Sigmoid colon (tissue), 7 donors: ENCODE results near the gene SEPTIN7. TPM values are rescaled to one million over a fixed set of nuclear protein-coding genes. Genes with fewer than 3 reads are reported as not detected.

Experiments used
- DNase-seq: peaks from one replicate; pipeline ENCODE4 v3.0.0-alpha.2; 2019
- H3K27ac ChIP-seq, 4 donors: fragments of 200-600 bp; sonication (generic); one replicate each; pipeline ENCODE4 v1.5.1; 2016 to 2019; ENCODE audit warnings: mild to moderate bottlenecking in 1 of 4
- H3K27me3 ChIP-seq, 3 donors: fragments of 200-600 bp; sonication (generic); one replicate each; pipeline ENCODE4 v1.5.1; 2019; ENCODE audit warnings: mild to moderate bottlenecking in 1 of 3
- H3K36me3 ChIP-seq, 4 donors: fragments of 200-600 bp; sonication (generic); one replicate each; pipeline ENCODE4 v1.5.1; 2016 to 2019
- H3K4me1 ChIP-seq, 4 donors: fragments of 200-600 bp; sonication (generic); one replicate each; pipeline ENCODE4 v1.5.1; 2017 to 2019
- H3K4me3 ChIP-seq, 4 donors: fragments of 200-600 bp; sonication (generic); one replicate each; pipeline ENCODE4 v1.5.1; 2017 to 2019; ENCODE audit warnings: mild to moderate bottlenecking in 2 of 4, moderate library complexity in 1 of 4
- H3K9me3 ChIP-seq, 4 donors: fragments of 200-600 bp in 3 of 4; sonication (generic) in 3 of 4; one replicate each; pipeline versions ENCODE4 v1.5.1 to v1.6.1; 2013 to 2019
- EP300 ChIP-seq, 4 donors: sonication (generic); formaldehyde crosslinking; IDR thresholded peaks; one replicate each; pipeline ENCODE4 v1.6.1; 2017; ENCODE audit warnings: antibody characterized with exemption in 4 of 4
- POLR2A ChIP-seq, 2 donors: fragments of 450-650 bp; IDR thresholded peaks; one replicate each; pipeline ENCODE4 v1.6.1; 2016; ENCODE audit warnings: antibody characterized with exemption in 2 of 2, mild to moderate bottlenecking in 2 of 2, moderate library complexity in 2 of 2
- POLR2AphosphoS5 ChIP-seq, 4 donors: sonication (generic); formaldehyde crosslinking; IDR thresholded peaks; one replicate each; pipeline ENCODE4 v1.6.1; 2017; ENCODE audit warnings: antibody characterized with exemption in 4 of 4
- whole genome bisulfite sequencing, 2 donors: extraction: QIAGEN DNeasy Blood & Tissue Kit; methylation state at CpG; one replicate each; pipeline ENCODE4 v1.1.7; 2013; 5-methylcytosine and 5-hydroxymethylcytosine counted together
- intact Hi-C: fragments of 100-400 bp; cut with DNase I; formaldehyde crosslinking; loops from one replicate; pipeline ENCODE4 v1.15.1; 2023
- polyA plus RNA-seq, 3 donors: library from polyadenylated mRNA; stranded (reverse); fragments of 200-250 nt; gene quantifications; one replicate each; pipeline ENCODE4 v1.2.3, GENCODE V29; 2013
- total RNA-seq, 4 donors: library from RNA; depleted of rRNA; stranded (reverse); fragments of >200 nt; gene quantifications; one replicate each; pipeline ENCODE4 v1.1.0, GENCODE V29; 2016
- TF ChIP-seq, protein P1 (sequence below), 4 experiments: fragments of 450-650 bp in 3 of 4; fragments of 200-600 bp in 1 of 4; IDR thresholded peaks; one replicate each; pipeline ENCODE4 v1.5.1; 2016 to 2019; ENCODE audit warnings: antibody characterized with exemption in 4 of 4, mild to moderate bottlenecking in 3 of 4, moderate library complexity in 2 of 4
- donor health status: healthy with polysubstance abuse.
- donor health status: Bipolar disorder and iron deficiency.
- donor health status: healthy.

Gene SEPTIN7
- total and polyA plus RNA-seq, 7 donors: 112 to 330 (median 256) TPM

DNA sequence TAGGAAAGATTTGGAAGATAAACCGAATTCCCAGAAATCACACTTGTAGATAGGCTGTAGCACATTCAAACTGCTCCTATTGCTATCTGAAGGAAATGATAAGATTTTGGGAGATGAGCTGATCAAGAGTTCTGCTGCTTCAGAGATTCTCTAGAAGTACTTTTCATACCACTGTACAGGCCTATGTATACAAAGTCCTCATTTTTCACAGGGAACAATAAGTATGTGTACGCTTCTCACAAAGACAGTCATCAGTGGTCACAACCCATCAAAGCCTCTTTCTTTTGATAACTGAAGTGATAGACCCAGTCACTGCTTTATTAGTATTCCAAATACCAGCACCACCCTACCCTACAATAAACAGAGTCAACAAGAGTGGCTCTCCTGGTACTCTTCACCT lies 15.6 kb upstream of the SEPTIN7 start:
- Histone ChIP-seq H3K9me3 (no peaks in the 10 kb centered on the region), H3K27me3 (no peaks in the 10 kb centered on the region), H3K4me1 (no peaks in the 10 kb centered on the region), H3K36me3 (no peaks in the 10 kb centered on the region), H3K4me3 (no peak overlapping the region), H3K27ac (no peak overlapping the region)
- TF ChIP-seq EP300 (IDR thresholded peaks at IDR 0.05) (no peak), POLR2AphosphoS5 (IDR thresholded peaks at IDR 0.05) (no peak), POLR2A (IDR thresholded peaks at IDR 0.05) (no peak)
- TF ChIP-seq, protein P1, sequence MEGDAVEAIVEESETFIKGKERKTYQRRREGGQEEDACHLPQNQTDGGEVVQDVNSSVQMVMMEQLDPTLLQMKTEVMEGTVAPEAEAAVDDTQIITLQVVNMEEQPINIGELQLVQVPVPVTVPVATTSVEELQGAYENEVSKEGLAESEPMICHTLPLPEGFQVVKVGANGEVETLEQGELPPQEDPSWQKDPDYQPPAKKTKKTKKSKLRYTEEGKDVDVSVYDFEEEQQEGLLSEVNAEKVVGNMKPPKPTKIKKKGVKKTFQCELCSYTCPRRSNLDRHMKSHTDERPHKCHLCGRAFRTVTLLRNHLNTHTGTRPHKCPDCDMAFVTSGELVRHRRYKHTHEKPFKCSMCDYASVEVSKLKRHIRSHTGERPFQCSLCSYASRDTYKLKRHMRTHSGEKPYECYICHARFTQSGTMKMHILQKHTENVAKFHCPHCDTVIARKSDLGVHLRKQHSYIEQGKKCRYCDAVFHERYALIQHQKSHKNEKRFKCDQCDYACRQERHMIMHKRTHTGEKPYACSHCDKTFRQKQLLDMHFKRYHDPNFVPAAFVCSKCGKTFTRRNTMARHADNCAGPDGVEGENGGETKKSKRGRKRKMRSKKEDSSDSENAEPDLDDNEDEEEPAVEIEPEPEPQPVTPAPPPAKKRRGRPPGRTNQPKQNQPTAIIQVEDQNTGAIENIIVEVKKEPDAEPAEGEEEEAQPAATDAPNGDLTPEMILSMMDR (IDR thresholded peaks at IDR 0.05): no peak
- WGBS, 2 donors: 95 to 97% methylated on average over 2 of the region's 2 CpGs
- intact Hi-C loops: no loop called here
- no peak for DNase-seq

DNA sequence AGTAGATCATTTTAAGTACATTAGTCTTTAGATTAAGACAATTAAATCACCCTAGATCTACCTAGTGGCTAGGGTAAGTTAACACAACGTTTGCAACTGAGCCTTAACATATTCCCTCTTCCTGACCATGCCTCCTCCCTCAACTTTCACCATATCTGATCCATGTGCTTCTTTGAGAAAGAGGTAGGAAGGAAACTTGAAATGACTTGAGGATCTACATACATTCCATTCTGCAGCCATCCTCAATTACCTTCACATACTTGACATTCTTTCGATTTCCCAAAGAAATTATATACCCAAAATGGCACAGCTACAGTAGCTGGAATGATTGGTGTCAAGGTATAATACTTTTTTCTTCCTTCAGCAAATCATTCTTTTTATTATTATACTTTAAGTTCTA lies 12.9 kb upstream of the SEPTIN7 start:
- DNase-seq: no peak
- WGBS, 2 donors: 62 to 67% methylated on average over 2 of the region's 2 CpGs

DNA sequence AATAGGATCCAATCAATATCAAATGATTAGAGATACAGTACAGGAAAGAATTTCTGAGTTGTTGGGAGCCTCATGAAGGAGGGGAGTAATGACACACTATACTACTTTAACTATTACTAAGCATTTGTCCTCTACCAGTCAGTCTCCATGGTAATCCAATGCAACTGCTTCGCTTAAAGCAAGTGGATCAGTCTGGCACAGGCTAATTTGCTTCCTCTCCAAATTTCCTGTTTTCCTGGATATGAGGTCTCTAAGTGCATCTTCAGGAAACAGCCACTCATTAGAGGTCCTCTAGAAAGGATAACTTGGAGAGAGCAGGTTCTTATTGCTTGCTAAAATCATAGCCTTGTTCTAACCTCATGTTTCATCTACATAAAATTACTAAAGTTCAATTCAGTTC lies 8.4 kb upstream of the SEPTIN7 start:
- no peak for DNase-seq
- Histone ChIP-seq H3K36me3 (no peaks in the 10 kb centered on the region), H3K27ac (no peak overlapping the region), H3K4me3 (no peak overlapping the region), H3K9me3 (no peaks in the 10 kb centered on the region), H3K4me1 (peaks cover 0 to 4% (median 0%) of the 10 kb centered on the region in 4 donors), H3K27me3 (no peaks in the 10 kb centered on the region)
- intact Hi-C loops: no loop called here
- WGBS, 2 donors: 92% methylated on average over 1 of the region's 1 CpG
- TF ChIP-seq, protein P1 (IDR thresholded peaks at IDR 0.05): no peak
- no peak for TF ChIP-seq EP300 (IDR thresholded peaks at IDR 0.05)

More for the DNA sequence above, 12.9 kb upstream of the SEPTIN7 start:
- no peaks in the 10 kb centered on the region for H3K9me3 ChIP-seq
- H3K27me3 ChIP-seq: no peaks in the 10 kb centered on the region
- H3K4me3 ChIP-seq: no peak overlapping the region
- intact Hi-C loops: no loop called here
- H3K36me3 ChIP-seq: no peaks in the 10 kb centered on the region
- TF ChIP-seq EP300 (IDR thresholded peaks at IDR 0.05) (no peak), POLR2A (IDR thresholded peaks at IDR 0.05) (no peak)
- H3K27ac ChIP-seq: no peak overlapping the region
- H3K4me1 ChIP-seq: no peaks in the 10 kb centered on the region

DNA sequence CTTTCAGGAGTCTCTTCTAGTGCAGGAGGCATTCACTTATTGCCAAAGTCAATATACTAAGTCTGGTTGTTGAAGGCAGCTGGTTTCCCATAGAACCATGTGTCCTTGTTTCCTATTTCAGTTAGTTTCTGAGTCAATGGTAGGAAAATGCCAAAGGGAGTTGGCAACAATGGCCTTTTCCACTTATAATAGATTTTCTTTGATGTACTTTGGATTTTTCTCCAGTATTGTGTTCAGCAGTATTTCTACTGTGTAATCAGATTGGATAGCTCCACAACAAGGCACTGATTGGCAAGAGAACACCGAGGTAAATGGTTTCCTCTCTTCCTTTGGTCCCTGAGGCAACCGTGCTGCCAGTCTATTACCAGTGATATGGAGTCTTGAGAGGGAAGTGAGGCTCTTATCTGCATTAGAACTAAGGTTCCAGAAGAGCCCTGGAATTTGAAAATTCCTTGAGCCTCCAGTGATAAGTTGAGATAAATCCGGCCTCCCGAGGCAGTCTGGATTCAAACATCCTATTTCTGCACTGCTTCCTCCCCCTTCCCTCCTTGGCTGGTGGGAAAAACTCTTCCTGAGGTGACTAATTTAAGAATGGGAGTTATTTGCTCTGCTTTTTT lies 7.9 kb upstream of the SEPTIN7 start:
- intact Hi-C loops: no loop called here
- Histone ChIP-seq H3K4me3 (no peak overlapping the region), H3K9me3 (no peaks in the 10 kb centered on the region), H3K27ac (peak overlapping the region in 1 of 4 donors; percentile 20), H3K4me1 (peaks cover 0 to 4% (median 0%) of the 10 kb centered on the region in 4 donors), H3K27me3 (no peaks in the 10 kb centered on the region), H3K36me3 (no peaks in the 10 kb centered on the region)
- no peak for DNase-seq
- WGBS, 2 donors: 78 to 81% methylated on average over 4 of the region's 4 CpGs
- TF ChIP-seq, protein P1 (IDR thresholded peaks at IDR 0.05): no peak
- TF ChIP-seq EP300 (IDR thresholded peaks at IDR 0.05) (no peak), POLR2A (IDR thresholded peaks at IDR 0.05) (no peak), POLR2AphosphoS5 (IDR thresholded peaks at IDR 0.05) (no peak)

DNA sequence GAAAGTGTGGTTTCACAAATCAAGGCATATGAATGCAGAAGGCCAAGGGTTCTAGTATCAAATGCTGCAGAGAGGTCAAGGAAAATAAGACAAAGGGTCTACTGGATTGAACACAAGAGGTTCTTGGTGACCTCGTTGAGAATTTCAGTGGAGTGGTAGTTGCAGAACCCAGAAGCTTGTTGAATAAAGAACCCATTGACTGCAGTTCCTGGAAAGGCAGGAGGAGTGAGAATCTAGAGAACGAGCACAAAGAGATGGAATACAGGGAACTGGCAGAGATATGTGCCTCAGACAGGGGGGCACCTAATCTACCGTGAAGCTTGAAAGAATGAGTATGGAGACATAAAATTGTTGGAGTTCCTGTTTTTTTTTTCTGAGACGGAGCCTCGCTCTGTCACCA lies 3.5 kb upstream of the SEPTIN7 start:
- H3K36me3 ChIP-seq: no peaks in the 10 kb centered on the region
- H3K27me3 ChIP-seq: no peaks in the 10 kb centered on the region
- 93 to 95% methylated on average over 5 of the region's 5 CpGs for WGBS, 2 donors
- no peak for DNase-seq
- intact Hi-C loops: no loop called here
- peaks cover 0 to 15% (median 8%) of the 10 kb centered on the region in 4 donors for H3K4me1 ChIP-seq
- TF ChIP-seq EP300 (IDR thresholded peaks at IDR 0.05) (no peak), POLR2AphosphoS5 (IDR thresholded peaks at IDR 0.05) (no peak), POLR2A (IDR thresholded peaks at IDR 0.05) (no peak)
- TF ChIP-seq, protein P1 (IDR thresholded peaks at IDR 0.05): no peak
- no peak overlapping the region for H3K4me3 ChIP-seq
- no peaks in the 10 kb centered on the region for H3K9me3 ChIP-seq
- H3K27ac ChIP-seq: no peak overlapping the region
